Measurements from ENCODE around the gene C1orf21.

GRCh38 chr1:184530226-184530625 lies 143.4 kb downstream of the C1orf21 start:
- TF ChIP-seq, protein P1, sequence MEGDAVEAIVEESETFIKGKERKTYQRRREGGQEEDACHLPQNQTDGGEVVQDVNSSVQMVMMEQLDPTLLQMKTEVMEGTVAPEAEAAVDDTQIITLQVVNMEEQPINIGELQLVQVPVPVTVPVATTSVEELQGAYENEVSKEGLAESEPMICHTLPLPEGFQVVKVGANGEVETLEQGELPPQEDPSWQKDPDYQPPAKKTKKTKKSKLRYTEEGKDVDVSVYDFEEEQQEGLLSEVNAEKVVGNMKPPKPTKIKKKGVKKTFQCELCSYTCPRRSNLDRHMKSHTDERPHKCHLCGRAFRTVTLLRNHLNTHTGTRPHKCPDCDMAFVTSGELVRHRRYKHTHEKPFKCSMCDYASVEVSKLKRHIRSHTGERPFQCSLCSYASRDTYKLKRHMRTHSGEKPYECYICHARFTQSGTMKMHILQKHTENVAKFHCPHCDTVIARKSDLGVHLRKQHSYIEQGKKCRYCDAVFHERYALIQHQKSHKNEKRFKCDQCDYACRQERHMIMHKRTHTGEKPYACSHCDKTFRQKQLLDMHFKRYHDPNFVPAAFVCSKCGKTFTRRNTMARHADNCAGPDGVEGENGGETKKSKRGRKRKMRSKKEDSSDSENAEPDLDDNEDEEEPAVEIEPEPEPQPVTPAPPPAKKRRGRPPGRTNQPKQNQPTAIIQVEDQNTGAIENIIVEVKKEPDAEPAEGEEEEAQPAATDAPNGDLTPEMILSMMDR (IDR thresholded peaks at IDR 0.05 in 4 of 5, conservative IDR thresholded peaks at IDR 0.05 in 1 of 5) = no peak
- TF ChIP-seq POLR2A (IDR thresholded peaks at IDR 0.05) = no peak

All from gastrocnemius medialis (tissue), 4 donors.